Mesendoderm (in vitro differentiated cells): ENCODE data around the gene OASL.
A peak's percentile ranks its signal among the peaks of the same experiment; 100 is the strongest.

Experiments
- DNase-seq: peaks from one replicate; pipeline ENCODE4 v3.0.0; 2013
- H2AK5ac ChIP-seq: 2 replicates; pipeline ENCODE4 v1.6.1; 2013; ENCODE audit warnings: low read length, inconsistent platforms
- H2BK120ac ChIP-seq: 2 replicates; pipeline ENCODE4 v1.6.1; 2013; ENCODE audit warnings: low read depth, mild to moderate bottlenecking, low read length, moderate library complexity, mixed read lengths
- H2BK15ac ChIP-seq: replicated peaks from 2 replicates; pipeline ENCODE4 v1.6.1; 2013; ENCODE audit warnings: low read depth, mild to moderate bottlenecking, moderate library complexity
- H2BK5ac ChIP-seq: 2 replicates; pipeline ENCODE4 v1.6.1; 2013; ENCODE audit warnings: low read length, inconsistent platforms
- H3K18ac ChIP-seq: 2 replicates; pipeline ENCODE4 v1.6.1; 2013; ENCODE audit warnings: mild to moderate bottlenecking, low read length, mixed read lengths
- H3K23ac ChIP-seq: one replicate; pipeline ENCODE4 v1.6.1; 2013; ENCODE audit warnings: low read length
- H3K27ac ChIP-seq: 2 replicates; pipeline ENCODE4 v1.5.1; 2013; ENCODE audit warnings: low read depth, mild to moderate bottlenecking, inconsistent platforms, low read length, moderate library complexity
- H3K27me3 ChIP-seq: 2 replicates; pipeline ENCODE4 v1.6.1; 2013; ENCODE audit warnings: low read length, control low read depth, mild to moderate bottlenecking, inconsistent platforms; ENCODE audit not compliant: insufficient read depth, poor library complexity
- H3K36me3 ChIP-seq: 2 replicates; pipeline ENCODE4 v1.6.1; 2013; ENCODE audit warnings: low read length, inconsistent platforms; ENCODE audit not compliant: control insufficient read depth, insufficient read depth
- H3K4ac ChIP-seq: one replicate; pipeline ENCODE4 v1.6.1; 2013; ENCODE audit warnings: low read depth, mild to moderate bottlenecking, low read length, moderate library complexity
- H3K4me1 ChIP-seq: 2 replicates; pipeline ENCODE4 v1.6.1; 2013; ENCODE audit warnings: low read depth, low read length, inconsistent platforms; ENCODE audit not compliant: control insufficient read depth
- H3K4me2 ChIP-seq: 2 replicates; pipeline ENCODE4 v1.6.1; 2013; ENCODE audit warnings: low read length
- H3K4me3 ChIP-seq: 2 replicates; pipeline ENCODE4 v1.5.1; 2013; ENCODE audit warnings: mild to moderate bottlenecking, low read length
- H3K56ac ChIP-seq: one replicate; pipeline ENCODE4 v1.6.1; 2013; ENCODE audit warnings: low read length
- H3K79me1 ChIP-seq: 2 replicates; pipeline ENCODE4 v1.6.1; 2013; ENCODE audit warnings: low read length, inconsistent platforms
- H3K79me2 ChIP-seq: 2 replicates; pipeline ENCODE4 v1.6.1; 2013; ENCODE audit warnings: mild to moderate bottlenecking, low read length; ENCODE audit not compliant: control insufficient read depth, insufficient read depth
- H3K9ac ChIP-seq: 2 replicates; pipeline ENCODE4 v1.6.1; 2013; ENCODE audit warnings: low read length, inconsistent platforms
- H4K5ac ChIP-seq: one replicate; pipeline ENCODE4 v1.6.1; 2013; ENCODE audit warnings: low read length
- H4K8ac ChIP-seq: one replicate; pipeline ENCODE4 v1.6.1; 2013; ENCODE audit warnings: low read depth, mild to moderate bottlenecking, control low read depth, low read length, moderate library complexity
- WGBS: extraction: QIAGEN DNeasy Blood & Tissue Kit; methylation state at CpG from one replicate; pipeline ENCODE4 v1.1.7; 2013; ENCODE audit warnings: low lambda C conversion rate, missing lambda C conversion rate; ENCODE audit not compliant: insufficient coverage; ENCODE audit errors: extremely low coverage; 5-methylcytosine and 5-hydroxymethylcytosine counted together

The OASL gene

DNA sequence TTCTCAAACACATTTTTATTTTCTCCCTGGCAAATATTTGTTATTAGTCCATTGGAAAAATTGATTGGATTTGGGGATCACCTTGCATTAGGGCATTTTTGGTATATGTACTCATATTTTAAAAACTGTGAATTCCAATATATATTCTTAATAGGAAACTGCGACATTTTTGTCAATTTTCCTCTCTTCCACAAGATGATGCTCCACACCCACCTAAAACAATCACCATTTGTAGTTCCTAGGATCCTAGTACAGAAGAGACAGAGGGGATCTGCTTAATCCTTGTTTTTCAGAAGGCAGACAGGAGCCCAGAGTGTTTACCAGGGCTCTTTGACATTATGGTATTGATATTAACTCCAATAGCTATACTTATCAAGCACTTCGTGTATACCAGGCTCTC, 22.8 kb upstream of the OASL start:
- H3K56ac ChIP-seq: no peak overlapping the region
- H3K4ac ChIP-seq: no peak overlapping the region
- no peak overlapping the region for H3K27ac ChIP-seq
- no peak overlapping the region for H2BK15ac ChIP-seq
- H2AK5ac ChIP-seq: no peak overlapping the region
- no peak for DNase-seq
- no peaks in the 10 kb centered on the region for H3K27me3 ChIP-seq
- no peak overlapping the region for H4K5ac ChIP-seq
- no peak overlapping the region for H3K18ac ChIP-seq
- H3K4me3 ChIP-seq: no peak overlapping the region
- H3K4me2 ChIP-seq: no peak overlapping the region
- no peaks in the 10 kb centered on the region for H3K36me3 ChIP-seq
- no peaks in the 10 kb centered on the region for H3K4me1 ChIP-seq
- no peaks in the 10 kb centered on the region for H3K79me1 ChIP-seq
- no CpG with 5 or more reads among the region's 2 CpGs for WGBS
- H2BK120ac ChIP-seq: no peak overlapping the region
- no peak overlapping the region for H4K8ac ChIP-seq
- no peak overlapping the region for H3K23ac ChIP-seq
- no peak overlapping the region for H2BK5ac ChIP-seq
- H3K79me2 ChIP-seq: no peaks in the 10 kb centered on the region
- H3K9ac ChIP-seq: no peak overlapping the region

DNA sequence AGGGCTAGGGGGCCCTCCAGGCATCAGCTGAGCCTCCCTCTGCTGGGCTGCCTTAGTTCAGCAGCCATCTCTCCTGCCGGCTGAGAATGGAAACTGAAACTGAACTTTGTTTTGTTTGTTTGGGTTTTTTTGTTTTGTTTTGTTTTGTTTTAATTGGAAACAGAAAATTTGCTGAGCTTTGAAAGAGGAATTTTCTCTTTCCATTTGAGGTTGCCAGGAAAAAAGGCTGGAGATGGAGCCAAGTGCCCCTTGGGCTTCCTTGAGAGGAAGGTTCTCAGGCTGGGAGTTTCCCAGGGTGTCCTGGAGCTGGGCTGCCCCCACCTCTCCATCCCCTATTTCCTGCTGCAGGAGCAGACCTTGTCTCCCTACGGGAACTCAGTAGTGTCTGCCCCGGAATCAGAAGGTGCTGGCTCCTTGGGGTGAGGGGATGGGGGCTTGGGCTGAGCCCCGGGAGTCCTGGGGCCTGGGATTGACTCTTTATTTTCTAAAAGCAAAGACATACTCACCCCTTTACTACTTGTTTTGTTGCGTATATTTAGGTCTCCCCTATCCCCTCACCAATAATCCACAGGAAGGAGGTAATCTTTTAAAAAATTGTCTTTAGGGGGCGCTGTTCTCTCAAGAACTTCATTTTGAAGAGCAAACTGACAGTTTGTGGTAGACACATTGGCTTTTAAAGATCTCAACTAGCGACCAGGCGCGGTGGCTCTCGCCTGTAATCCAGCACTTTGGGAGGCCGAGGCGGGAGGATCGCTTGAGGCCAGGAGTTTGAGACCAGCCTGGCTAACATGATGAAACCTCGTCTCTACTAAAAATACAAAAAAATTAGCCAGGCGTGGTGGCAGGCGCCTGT, 21.3 kb upstream of the OASL start:
- no peaks in the 10 kb centered on the region for H3K4me1 ChIP-seq
- no peak overlapping the region for H3K23ac ChIP-seq
- H2BK15ac ChIP-seq: no peak overlapping the region
- no peak overlapping the region for H3K4me3 ChIP-seq
- H3K4me2 ChIP-seq: peak overlapping the region; percentile 20
- H2BK120ac ChIP-seq: no peak overlapping the region
- no peak overlapping the region for H3K18ac ChIP-seq
- no peak overlapping the region for H3K4ac ChIP-seq
- peak overlapping the region; percentile 78 for H3K56ac ChIP-seq
- H4K8ac ChIP-seq: no peak overlapping the region
- WGBS: no CpG with 5 or more reads among the region's 16 CpGs
- peak overlapping the region; percentile 58 for H3K9ac ChIP-seq
- no peak overlapping the region for H2BK5ac ChIP-seq
- H3K79me2 ChIP-seq: no peaks in the 10 kb centered on the region
- H3K79me1 ChIP-seq: no peaks in the 10 kb centered on the region
- H3K27ac ChIP-seq: no peak overlapping the region
- H2AK5ac ChIP-seq: no peak overlapping the region
- DNase-seq: peak; percentile 81
- no peak overlapping the region for H4K5ac ChIP-seq
- no peaks in the 10 kb centered on the region for H3K27me3 ChIP-seq
- H3K36me3 ChIP-seq: no peaks in the 10 kb centered on the region

DNA sequence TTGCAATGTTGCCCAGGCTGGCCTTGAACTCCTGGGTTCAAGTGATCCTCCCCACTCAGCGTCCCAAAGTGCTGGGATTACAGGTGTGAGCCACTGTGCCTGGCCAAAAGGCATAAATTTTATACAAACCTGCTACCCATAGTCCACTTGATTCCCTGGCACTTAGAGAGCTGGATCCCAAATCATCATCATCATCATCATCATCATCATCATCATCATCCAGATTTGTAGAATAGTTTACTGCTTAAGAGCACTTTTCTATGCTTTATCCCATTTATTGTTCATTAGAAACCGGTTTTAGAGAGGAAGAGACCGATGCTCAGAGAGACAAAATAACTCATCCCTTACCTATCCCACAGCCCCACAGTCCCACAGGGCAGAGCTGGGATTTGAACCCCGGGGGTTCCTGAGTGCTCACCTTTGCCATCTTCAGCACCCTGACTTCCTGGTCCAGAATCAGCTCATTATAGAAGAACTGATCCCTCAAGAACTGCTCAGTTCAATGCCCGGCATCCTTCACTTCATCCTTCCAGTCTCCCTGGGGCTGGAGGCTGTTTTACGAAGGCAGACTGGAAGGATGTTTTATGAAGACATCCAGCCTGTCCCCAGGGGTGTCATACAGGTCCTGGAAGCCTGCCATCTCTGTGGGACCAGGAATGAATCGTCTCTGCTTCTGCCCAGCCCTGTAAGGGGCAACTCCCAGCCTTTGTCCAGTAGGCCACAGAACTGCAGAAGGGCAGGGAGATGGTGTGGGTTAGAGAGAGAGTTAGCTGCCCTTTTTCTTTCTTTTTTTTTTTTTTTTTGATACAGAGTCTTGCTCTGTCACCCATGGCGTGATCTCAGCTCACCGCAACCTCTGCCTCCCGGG, 20.2 kb upstream of the OASL start:
- no peak for DNase-seq
- Histone ChIP-seq H2AK5ac (no peak overlapping the region), H3K9ac (no peak overlapping the region), H3K27ac (no peak overlapping the region), H2BK15ac (no peak overlapping the region), H3K4me2 (no peak overlapping the region), H4K8ac (no peak overlapping the region), H3K4ac (no peak overlapping the region), H4K5ac (no peak overlapping the region), H3K23ac (no peak overlapping the region), H3K79me2 (no peaks in the 10 kb centered on the region), H3K4me3 (no peak overlapping the region), H2BK5ac (no peak overlapping the region), H3K18ac (no peak overlapping the region), H3K79me1 (no peaks in the 10 kb centered on the region), H3K56ac (no peak overlapping the region), H3K36me3 (no peaks in the 10 kb centered on the region), H3K27me3 (no peaks in the 10 kb centered on the region), H3K4me1 (no peaks in the 10 kb centered on the region), H2BK120ac (no peak overlapping the region)
- WGBS: no CpG with 5 or more reads among the region's 10 CpGs

DNA sequence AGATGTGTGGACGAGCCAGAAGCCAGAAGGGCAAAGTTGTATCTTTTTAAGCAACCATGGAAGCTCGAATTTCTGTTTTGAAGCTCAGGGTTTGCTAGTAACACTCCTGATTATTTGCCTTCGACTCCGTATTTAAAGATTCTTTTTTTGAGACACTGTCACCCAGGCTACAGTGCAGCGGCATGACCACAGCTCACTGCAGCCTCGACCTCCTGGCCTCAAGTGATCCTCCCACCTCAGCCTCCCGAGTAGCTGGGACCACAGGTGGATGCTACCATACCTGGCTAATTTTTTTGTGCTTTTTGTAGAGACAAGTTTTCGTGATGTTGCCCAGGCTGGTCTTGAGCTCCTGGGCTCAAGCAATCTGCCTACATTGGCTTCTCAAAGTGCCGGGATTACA, 18.7 kb upstream of the OASL start:
- Histone ChIP-seq H3K23ac (no peak overlapping the region), H4K5ac (no peak overlapping the region), H4K8ac (no peak overlapping the region), H3K27ac (no peak overlapping the region), H3K79me2 (no peaks in the 10 kb centered on the region), H3K4me2 (no peak overlapping the region), H3K4me3 (no peak overlapping the region), H3K9ac (no peak overlapping the region), H3K27me3 (no peaks in the 10 kb centered on the region), H2BK5ac (no peak overlapping the region), H3K4ac (no peak overlapping the region), H3K4me1 (no peaks in the 10 kb centered on the region), H3K56ac (no peak overlapping the region), H3K18ac (no peak overlapping the region), H3K36me3 (no peaks in the 10 kb centered on the region), H3K79me1 (no peaks in the 10 kb centered on the region), H2BK15ac (no peak overlapping the region), H2AK5ac (no peak overlapping the region), H2BK120ac (no peak overlapping the region)
- no peak for DNase-seq
- WGBS: no CpG with 5 or more reads among the region's 9 CpGs

DNA sequence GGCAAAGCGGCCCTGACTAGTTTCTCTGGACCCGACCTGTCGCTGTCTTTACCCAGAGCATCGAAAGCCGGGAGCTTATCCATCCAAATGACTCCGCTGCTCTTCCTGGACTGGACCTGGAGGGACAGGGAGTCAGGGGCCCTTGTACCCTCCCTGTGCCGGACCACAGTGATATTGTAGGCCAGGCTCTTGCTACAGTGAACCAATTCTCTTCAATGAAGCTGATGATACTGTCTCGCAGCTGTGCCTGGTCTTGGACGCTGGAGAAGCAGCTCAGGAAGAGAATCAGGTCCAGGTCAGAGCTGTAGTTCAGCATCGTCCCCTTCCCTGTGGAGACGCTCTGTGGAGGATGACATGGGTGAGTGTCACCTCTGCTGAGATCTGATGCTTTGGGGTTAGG, 14.7 kb upstream of the OASL start:
- no peak overlapping the region for H2BK15ac ChIP-seq
- no peak overlapping the region for H4K8ac ChIP-seq
- H3K79me1 ChIP-seq: no peaks in the 10 kb centered on the region
- no peaks in the 10 kb centered on the region for H3K36me3 ChIP-seq
- no peak overlapping the region for H3K23ac ChIP-seq
- no peaks in the 10 kb centered on the region for H3K4me1 ChIP-seq
- no peaks in the 10 kb centered on the region for H3K79me2 ChIP-seq
- no peak overlapping the region for H4K5ac ChIP-seq
- no peaks in the 10 kb centered on the region for H3K27me3 ChIP-seq
- no peak overlapping the region for H2BK120ac ChIP-seq
- no peak overlapping the region for H3K9ac ChIP-seq
- no CpG with 5 or more reads among the region's 11 CpGs for WGBS
- no peak overlapping the region for H3K4me2 ChIP-seq
- no peak overlapping the region for H3K4me3 ChIP-seq
- no peak overlapping the region for H2AK5ac ChIP-seq
- no peak overlapping the region for H3K27ac ChIP-seq
- H2BK5ac ChIP-seq: no peak overlapping the region
- no peak overlapping the region for H3K4ac ChIP-seq
- no peak overlapping the region for H3K18ac ChIP-seq
- no peak overlapping the region for H3K56ac ChIP-seq
- no peak for DNase-seq
